Sigmoid colon (tissue), 4 donors: ENCODE data around the gene CARMIL1.

Experiments
- EP300 ChIP-seq, 4 donors: sonication (generic); formaldehyde crosslinking; IDR thresholded peaks; one replicate each; pipeline ENCODE4 v1.6.1; 2017; ENCODE audit warnings: antibody characterized with exemption in 4 of 4
- POLR2A ChIP-seq, 2 donors: fragments of 450-650 bp; IDR thresholded peaks; one replicate each; pipeline ENCODE4 v1.6.1; 2016; ENCODE audit warnings: antibody characterized with exemption in 2 of 2, mild to moderate bottlenecking in 2 of 2, moderate library complexity in 2 of 2
- POLR2AphosphoS5 ChIP-seq, 4 donors: sonication (generic); formaldehyde crosslinking; IDR thresholded peaks; one replicate each; pipeline ENCODE4 v1.6.1; 2017; ENCODE audit warnings: antibody characterized with exemption in 4 of 4
- TF ChIP-seq, protein P1 (sequence below), 4 experiments: fragments of 450-650 bp in 3 of 4; fragments of 200-600 bp in 1 of 4; IDR thresholded peaks; one replicate each; pipeline ENCODE4 v1.5.1; 2016 to 2019; ENCODE audit warnings: antibody characterized with exemption in 4 of 4, mild to moderate bottlenecking in 3 of 4, moderate library complexity in 2 of 4

DNA sequence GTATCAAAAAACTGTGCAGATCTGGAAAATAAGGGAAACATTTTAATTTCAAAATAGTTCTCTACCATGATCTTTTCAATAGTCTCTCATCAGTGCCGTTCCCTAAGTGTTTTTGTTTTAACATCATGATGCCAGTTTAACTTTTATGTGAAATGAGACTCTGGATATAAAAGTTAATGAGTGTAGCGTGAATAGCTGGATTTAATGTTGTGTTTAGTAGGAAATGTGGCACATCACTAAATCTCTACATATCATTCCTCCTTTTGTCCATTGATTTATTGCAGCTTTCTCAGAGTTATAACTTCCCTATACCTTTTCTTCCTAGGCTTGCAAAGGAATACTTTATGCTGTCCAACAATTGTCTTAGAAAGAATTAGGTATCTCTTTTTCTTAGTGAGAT lies 291.4 kb downstream of the CARMIL1 start:
- TF ChIP-seq POLR2AphosphoS5 (IDR thresholded peaks at IDR 0.05) (no peak), EP300 (IDR thresholded peaks at IDR 0.05) (no peak), POLR2A (IDR thresholded peaks at IDR 0.05) (no peak)
- TF ChIP-seq, protein P1, sequence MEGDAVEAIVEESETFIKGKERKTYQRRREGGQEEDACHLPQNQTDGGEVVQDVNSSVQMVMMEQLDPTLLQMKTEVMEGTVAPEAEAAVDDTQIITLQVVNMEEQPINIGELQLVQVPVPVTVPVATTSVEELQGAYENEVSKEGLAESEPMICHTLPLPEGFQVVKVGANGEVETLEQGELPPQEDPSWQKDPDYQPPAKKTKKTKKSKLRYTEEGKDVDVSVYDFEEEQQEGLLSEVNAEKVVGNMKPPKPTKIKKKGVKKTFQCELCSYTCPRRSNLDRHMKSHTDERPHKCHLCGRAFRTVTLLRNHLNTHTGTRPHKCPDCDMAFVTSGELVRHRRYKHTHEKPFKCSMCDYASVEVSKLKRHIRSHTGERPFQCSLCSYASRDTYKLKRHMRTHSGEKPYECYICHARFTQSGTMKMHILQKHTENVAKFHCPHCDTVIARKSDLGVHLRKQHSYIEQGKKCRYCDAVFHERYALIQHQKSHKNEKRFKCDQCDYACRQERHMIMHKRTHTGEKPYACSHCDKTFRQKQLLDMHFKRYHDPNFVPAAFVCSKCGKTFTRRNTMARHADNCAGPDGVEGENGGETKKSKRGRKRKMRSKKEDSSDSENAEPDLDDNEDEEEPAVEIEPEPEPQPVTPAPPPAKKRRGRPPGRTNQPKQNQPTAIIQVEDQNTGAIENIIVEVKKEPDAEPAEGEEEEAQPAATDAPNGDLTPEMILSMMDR (IDR thresholded peaks at IDR 0.05) = no peak
